HepG2 (cell line): ENCODE measurements around the gene SOX12. TPM values are rescaled to one million over a fixed set of nuclear protein-coding genes. Genes with fewer than 3 reads are reported as not detected.

ENCODE experiments used
- AGO1 ChIP-seq: fragments of 200-400 bp; formaldehyde crosslinking; IDR thresholded peaks from 2 replicates; pipeline ENCODE4 v1.6.1; 2017; ENCODE audit warnings: mild to moderate bottlenecking, low read depth, low read length, moderate library complexity; ENCODE audit not compliant: poor library complexity, severe bottlenecking
- ATF1 ChIP-seq: IDR thresholded peaks from 2 replicates; pipeline ENCODE4 v1.6.1; 2016; ENCODE audit warnings: mild to moderate bottlenecking, control low read depth
- ETV6 ChIP-seq: sonication (generic); formaldehyde crosslinking; conservative IDR thresholded peaks from 2 replicates; pipeline ENCODE4 v1.4.0; 2020; ENCODE audit warnings: missing genetic modification reagents
- FOXM1 ChIP-seq: sonication (generic); formaldehyde crosslinking; IDR thresholded peaks from 2 replicates; pipeline ENCODE4 v1.5.0; 2020; ENCODE audit warnings: missing genetic modification reagents
- HCFC1 ChIP-seq: fragments of 150-350 bp; IDR thresholded peaks from 2 replicates; pipeline ENCODE4 v1.6.1; 2014; ENCODE audit warnings: low read depth, low read length
- HDAC6 ChIP-seq: fragments of 200-600 bp; sonication (generic); IDR thresholded peaks from 2 replicates; pipeline ENCODE4 v1.7.0; 2017; ENCODE audit warnings: mild to moderate bottlenecking, antibody characterized with exemption, low read length, low read depth
- NFKBIZ ChIP-seq: IDR thresholded peaks from 2 replicates; pipeline ENCODE4 v1.6.1; 2018; ENCODE audit warnings: missing genetic modification reagents, missing compliant biosample characterization
- POLR2AphosphoS2 ChIP-seq: IDR thresholded peaks from 2 replicates; pipeline ENCODE4 v1.6.1; 2011; ENCODE audit warnings: low read depth, low read length, improper control_type of control experiment
- RCOR2 ChIP-seq: IDR thresholded peaks from 2 replicates; pipeline ENCODE4 v1.6.1; 2016; ENCODE audit warnings: missing biosample characterization, missing genetic modification reagents
- SNAI1 ChIP-seq: sonication (generic); formaldehyde crosslinking; IDR thresholded peaks from 2 replicates; pipeline ENCODE4 v1.5.0; 2020; ENCODE audit warnings: mild to moderate bottlenecking, missing genetic modification reagents, borderline replicate concordance
- SRY ChIP-seq: sonication (generic); formaldehyde crosslinking; IDR thresholded peaks from 2 replicates; pipeline ENCODE4 v1.8.0; 2022; ENCODE audit warnings: mild to moderate bottlenecking, missing genetic modification reagents
- TRIM24 ChIP-seq: sonication (generic); formaldehyde crosslinking; IDR thresholded peaks from 2 replicates; pipeline ENCODE4 v1.8.0; 2022; ENCODE audit warnings: mild to moderate bottlenecking, missing genetic modification reagents
- ZBTB37 ChIP-seq: sonication (generic); formaldehyde crosslinking; IDR thresholded peaks from 2 replicates; pipeline ENCODE4 v1.4.0; 2020; ENCODE audit warnings: mild to moderate bottlenecking, missing genetic modification reagents
- ZFP1 ChIP-seq: IDR thresholded peaks from 2 replicates; pipeline ENCODE4 v1.6.1; 2016
- ZKSCAN5 ChIP-seq: sonication (generic); formaldehyde crosslinking; IDR thresholded peaks from 2 replicates; pipeline ENCODE4 v1.5.1; 2020; ENCODE audit warnings: mild to moderate bottlenecking, missing genetic modification reagents
- ZNF296 ChIP-seq: sonication (generic); formaldehyde crosslinking; conservative IDR thresholded peaks from 2 replicates; pipeline ENCODE4 v1.5.0; 2020; ENCODE audit warnings: mild to moderate bottlenecking, missing genetic modification reagents
- ZNF607 ChIP-seq: sonication (generic); formaldehyde crosslinking; IDR thresholded peaks from 2 replicates; pipeline ENCODE4 v1.5.1; 2020; ENCODE audit warnings: missing genetic modification reagents, mild to moderate bottlenecking, borderline replicate concordance
- ZNF788 ChIP-seq: sonication (generic); formaldehyde crosslinking; IDR thresholded peaks from 2 replicates; pipeline ENCODE4 v1.5.0; 2020; ENCODE audit warnings: mild to moderate bottlenecking, missing genetic modification reagents, borderline replicate concordance
- ZSCAN5A ChIP-seq: sonication (generic); formaldehyde crosslinking; IDR thresholded peaks from 2 replicates; pipeline ENCODE4 v1.8.0; 2022; ENCODE audit warnings: mild to moderate bottlenecking, missing genetic modification reagents, borderline replicate concordance
- polyA plus RNA-seq, 8 experiments: library from polyadenylated mRNA; depleted of rRNA in 3 of 8; stranded (reverse) in 7 of 8; unstranded in 1 of 8; fragments of >200 nt; fragmentation: Illumina TruSeq in 4 of 8; extraction: Trizol in 4 of 8; gene quantifications; 2 replicates each; pipeline versions ENCODE4 v1.2.1 to v1.2.3, GENCODE V29; 2011 to 2016; ENCODE audit warnings: low read depth in 4 of 8, missing spikeins in 1 of 8, mixed read lengths in 1 of 8; ENCODE audit not compliant: insufficient read depth in 1 of 8
- total RNA-seq, 5 experiments: library from RNA; depleted of rRNA; stranded (reverse); fragments of >200 nt; fragmentation: Illumina TruSeq; extraction: Trizol; gene quantifications; 2 replicates each; pipeline ENCODE4 v1.2.3, GENCODE V29; 2016; ENCODE audit warnings: low read depth in 1 of 5
- TF ChIP-seq, protein P1 (sequence below): sonication (generic); formaldehyde crosslinking; IDR thresholded peaks from 2 replicates; pipeline ENCODE4 v1.4.0; 2020; ENCODE audit warnings: mild to moderate bottlenecking, missing genetic modification reagents
- TF ChIP-seq, protein P2 (sequence below): sonication (generic); formaldehyde crosslinking; IDR thresholded peaks from 2 replicates; pipeline ENCODE4 v1.8.1; 2023; ENCODE audit warnings: missing genetic modification reagents, mild to moderate bottlenecking, borderline replicate concordance

The SOX12 gene
- total and polyA plus RNA-seq, 2 of the 13 experiments (the other 11 are each of a cell fraction or from before 2014, with no cell fraction given) = 10.0 to 18.7 TPM

DNA sequence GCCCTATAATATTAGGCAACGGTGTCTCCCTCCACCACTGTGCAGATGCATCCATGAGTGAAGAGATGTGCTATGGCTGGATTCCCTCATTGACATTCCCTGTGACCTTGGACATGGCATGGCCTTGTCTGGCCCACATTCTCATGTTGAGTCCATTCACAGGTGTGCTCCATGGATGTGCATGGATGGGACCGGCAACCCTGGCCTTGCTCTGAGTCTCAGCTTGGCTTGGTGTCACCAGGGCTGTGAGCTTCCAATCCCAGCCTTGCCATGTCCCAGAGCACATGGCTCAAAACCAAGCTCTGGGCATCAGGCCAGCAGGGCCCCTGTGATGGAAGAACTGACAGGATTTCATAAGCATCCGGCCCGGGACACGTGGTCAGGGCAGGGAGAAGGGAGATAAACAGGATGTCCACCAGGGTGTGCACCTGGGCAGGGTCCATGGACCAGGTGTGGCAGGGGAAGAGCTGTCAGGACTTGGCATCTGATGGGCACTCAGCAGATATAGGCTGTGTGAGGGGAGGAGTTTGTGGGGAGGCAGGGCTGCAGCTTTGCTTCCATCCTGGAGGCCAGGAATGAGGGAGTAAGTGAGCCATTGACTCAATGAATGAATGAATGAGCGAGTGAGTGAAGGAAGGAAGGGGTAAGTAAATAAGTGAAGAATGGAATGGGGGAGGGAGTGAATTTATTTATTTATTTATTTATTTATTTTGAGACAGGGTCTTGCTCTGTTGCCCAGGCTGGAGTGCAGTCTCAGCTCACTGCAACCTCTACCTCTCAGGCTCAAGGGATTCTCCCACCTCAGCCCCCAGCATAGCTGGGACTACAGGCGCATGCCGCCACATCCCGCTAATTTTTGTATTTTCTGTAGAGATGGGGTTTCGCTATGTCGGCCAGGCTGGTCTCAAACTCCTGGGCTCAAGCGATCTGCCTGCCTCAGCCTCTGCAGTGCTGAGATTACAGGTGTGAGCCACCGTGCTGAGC is 37.2 kb downstream of the SOX12 start (continued):
- TF ChIP-seq, protein P1, sequence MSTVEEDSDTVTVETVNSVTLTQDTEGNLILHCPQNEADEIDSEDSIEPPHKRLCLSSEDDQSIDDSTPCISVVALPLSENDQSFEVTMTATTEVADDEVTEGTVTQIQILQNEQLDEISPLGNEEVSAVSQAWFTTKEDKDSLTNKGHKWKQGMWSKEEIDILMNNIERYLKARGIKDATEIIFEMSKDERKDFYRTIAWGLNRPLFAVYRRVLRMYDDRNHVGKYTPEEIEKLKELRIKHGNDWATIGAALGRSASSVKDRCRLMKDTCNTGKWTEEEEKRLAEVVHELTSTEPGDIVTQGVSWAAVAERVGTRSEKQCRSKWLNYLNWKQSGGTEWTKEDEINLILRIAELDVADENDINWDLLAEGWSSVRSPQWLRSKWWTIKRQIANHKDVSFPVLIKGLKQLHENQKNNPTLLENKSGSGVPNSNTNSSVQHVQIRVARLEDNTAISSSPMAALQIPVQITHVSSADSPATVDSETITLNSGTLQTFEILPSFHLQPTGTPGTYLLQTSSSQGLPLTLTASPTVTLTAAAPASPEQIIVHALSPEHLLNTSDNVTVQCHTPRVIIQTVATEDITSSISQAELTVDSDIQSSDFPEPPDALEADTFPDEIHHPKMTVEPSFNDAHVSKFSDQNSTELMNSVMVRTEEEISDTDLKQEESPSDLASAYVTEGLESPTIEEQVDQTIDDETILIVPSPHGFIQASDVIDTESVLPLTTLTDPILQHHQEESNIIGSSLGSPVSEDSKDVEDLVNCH (CRISPR knock-in tag) = 0 out of 2 replicates have a peak, but pooled peaks have one; percentile 86
- TF ChIP-seq ZKSCAN5 (0 out of 2 replicates have a peak, but pooled peaks have one; percentile 15), ZNF296 (no peak), SNAI1 (CRISPR knock-in tag) (peak; percentile 82; the same call in 1 of the 2 replicates), ATF1 (no peak), HCFC1 (peak; percentile 36; the same call in 1 of the 2 replicates), ZBTB37 (CRISPR knock-in tag) (peak; percentile 87; the same call in 1 of the 2 replicates), TRIM24 (CRISPR knock-in tag) (peak; percentile 88), ZFP1 (CRISPR knock-in tag) (peak; percentile 98), ETV6 (CRISPR knock-in tag) (peak; percentile 91; the same call in 1 of the 2 replicates), ZNF607 (CRISPR knock-in tag) (peak; percentile 99), AGO1 (no peak), SRY (CRISPR knock-in tag) (peak; percentile 98), HDAC6 (no peak), ZSCAN5A (CRISPR knock-in tag) (peak; percentile 86), ZNF788 (CRISPR knock-in tag) (peak; percentile 99), NFKBIZ (CRISPR knock-in tag) (peak; percentile 99), FOXM1 (CRISPR knock-in tag) (no peak), POLR2AphosphoS2 (0 out of 2 replicates have a peak, but pooled peaks have one; percentile 72), RCOR2 (CRISPR knock-in tag) (peak; percentile 99)
- TF ChIP-seq, protein P2, sequence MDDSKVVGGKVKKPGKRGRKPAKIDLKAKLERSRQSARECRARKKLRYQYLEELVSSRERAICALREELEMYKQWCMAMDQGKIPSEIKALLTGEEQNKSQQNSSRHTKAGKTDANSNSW = peak; percentile 87
